Measurements from ENCODE around the gene ADAP1.

ADAP1 gene

DNA sequence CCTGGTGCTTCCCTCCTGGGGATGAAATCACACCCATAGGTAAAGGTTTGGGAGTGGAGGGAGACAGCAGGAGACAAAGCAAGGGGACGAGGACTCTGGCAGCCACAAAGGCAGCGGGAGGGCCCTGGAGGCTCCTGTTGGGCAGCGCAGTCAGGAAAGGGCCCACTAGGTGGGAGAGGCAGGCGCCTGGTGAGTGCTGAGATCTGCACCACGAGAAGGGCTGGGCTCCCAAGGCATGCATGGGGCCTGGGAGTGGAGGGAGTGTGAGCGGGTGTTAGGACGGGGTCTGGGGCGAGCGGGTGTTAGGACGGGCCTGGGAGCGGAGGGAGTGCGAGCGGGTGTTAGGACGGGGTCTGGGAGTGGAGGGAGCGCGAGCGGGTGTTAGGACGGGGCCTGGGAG, 65.1 kb downstream of the ADAP1 start:
- DNase-seq, result no peak

DNA sequence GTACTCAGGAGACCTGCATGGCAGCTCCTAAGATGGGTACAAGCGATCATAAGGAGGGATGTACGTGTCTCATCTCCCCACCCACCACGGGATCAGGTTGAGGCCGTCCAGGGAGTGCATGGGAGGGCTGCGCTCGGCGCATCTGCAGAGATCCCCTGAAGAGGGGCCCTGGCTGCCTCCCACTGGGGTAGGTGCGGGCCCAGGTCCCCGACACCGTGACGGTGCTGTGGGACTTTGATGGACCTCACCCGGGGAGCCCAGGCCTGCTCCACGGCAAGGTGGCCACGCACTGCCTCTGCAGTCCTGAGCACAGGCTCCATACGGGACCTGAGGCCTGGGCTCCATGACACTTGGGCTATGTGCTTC, 65.5 kb downstream of the ADAP1 start:
- DNase-seq, result no peak

DNA sequence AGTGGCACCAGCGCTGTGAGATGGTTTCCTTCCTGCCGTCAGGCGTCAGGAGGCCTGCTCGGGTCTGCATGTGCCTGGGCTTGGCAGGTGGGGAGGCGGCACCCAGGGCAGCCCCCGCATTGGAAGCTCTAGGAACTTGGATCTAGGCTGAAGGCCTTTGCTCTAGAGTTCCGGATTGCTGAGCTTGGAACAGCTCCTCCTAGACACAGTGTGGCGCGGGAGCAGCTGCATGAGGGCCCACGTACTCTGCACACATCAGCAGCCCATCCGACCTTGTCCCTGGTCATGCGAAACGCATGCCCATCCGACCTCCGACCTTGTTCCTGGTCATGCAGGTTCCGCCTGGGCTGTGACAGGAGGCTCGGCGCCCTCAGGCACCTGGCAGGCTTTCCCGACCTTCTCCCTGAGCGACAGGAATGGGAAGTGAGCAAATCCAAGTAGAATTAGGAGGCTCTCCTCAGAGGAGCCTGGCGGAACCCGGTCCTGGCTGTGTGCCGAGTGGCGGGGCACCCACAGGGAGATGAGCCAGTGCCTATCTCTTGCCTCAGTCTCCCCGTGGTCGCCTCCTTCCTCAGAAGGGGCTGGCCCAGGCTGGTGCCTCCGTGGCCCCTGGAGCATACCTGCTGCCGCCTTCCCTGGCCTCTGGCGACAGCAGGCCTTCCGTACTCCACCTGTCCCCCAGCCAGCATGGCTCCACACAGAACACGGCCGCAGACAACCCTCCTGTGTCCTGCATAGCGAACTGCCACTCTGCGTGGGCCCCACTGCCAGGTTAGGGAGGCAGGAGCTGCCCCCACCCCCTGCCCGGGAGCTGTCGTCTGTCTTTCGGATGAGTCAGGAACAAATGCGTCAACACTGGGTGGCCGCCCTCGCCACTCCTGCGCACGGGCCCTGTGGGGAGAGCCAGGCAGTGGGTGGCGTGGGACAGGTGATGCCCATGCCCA, 66.1 kb downstream of the ADAP1 start:
- no peak for DNase-seq

DNA sequence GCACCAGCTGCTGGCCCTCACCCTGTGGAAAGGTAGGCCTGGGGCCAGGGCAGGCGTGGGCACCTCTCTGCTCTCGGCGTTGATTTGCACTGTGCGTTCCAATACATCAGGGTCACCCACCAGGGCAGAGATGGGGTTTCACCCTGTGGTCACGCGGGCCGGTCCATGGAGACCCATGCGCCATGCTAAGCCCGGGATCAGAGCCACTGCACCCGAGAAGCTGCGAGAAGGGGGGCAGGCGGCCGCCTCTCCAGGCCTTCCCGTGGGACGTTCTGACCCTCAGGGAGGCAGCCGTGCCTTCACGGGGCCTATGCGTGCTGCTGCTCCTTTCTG, 67.0 kb downstream of the ADAP1 start:
- no peak for DNase-seq

- no peak for DNase-seq
Measured at GRCh38 chr7:886626-887487, 67.6 kb downstream of the ADAP1 start.

GRCh38 chr7:885893-886625, 68.4 kb downstream of the ADAP1 start:
- no peak for DNase-seq

- DNase-seq, result no peak
Measured at GRCh38 chr7:885261-885892, 69.1 kb downstream of the ADAP1 start.

- no peak for DNase-seq
Measured at GRCh38 chr7:884191-885003, 70.1 kb downstream of the ADAP1 start.

DNA sequence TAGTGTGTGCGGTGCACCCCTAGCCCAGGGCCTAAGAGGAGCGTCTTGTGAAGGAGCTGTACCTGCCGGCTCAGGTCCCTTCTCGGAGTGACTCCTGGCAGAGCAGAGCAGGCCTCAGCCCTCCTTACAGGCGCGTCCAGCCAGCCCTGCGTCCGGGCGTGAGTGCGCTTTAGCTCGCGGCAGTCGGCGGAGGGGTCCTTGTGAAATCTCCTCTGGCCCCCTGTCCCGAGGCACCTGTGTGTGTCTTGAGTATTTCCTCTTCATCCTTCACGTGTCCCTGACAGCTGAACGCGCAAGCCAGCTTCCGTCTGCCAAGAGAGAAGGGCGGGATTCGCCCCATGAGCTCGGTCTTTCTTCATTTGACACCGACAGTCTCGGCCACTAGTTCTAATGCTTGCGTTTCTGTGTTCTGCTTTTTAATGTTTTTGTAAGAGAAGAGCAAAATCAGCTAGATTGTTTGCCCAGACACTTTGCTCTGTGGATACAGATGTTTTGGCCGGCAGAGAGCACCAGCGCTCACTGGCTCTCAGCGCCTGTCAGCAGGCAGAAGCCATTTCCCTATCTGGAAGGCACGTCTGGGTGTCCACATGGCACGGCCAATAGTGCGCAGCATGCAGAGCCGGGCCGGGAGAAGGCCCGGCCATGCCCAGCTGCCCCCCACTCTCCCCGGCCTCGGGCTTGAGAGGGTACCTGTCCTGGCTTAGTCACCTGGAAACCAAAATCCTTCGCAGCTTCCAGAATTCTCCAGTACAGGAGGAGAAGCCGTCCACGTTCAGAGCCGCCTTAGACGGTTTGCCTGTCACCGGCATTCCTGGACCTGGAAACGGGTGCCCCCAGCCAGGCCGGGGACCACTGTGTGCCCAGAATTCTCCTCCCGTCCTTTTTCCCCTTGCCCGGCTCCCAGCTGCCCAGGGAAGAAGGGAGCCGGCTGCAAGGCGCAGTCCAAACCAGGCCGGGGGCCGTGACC, 71.1 kb downstream of the ADAP1 start:
- DNase-seq, result no peak

GRCh38 chr7:882336-883035, 72.0 kb downstream of the ADAP1 start:
- no peak for DNase-seq

DNA sequence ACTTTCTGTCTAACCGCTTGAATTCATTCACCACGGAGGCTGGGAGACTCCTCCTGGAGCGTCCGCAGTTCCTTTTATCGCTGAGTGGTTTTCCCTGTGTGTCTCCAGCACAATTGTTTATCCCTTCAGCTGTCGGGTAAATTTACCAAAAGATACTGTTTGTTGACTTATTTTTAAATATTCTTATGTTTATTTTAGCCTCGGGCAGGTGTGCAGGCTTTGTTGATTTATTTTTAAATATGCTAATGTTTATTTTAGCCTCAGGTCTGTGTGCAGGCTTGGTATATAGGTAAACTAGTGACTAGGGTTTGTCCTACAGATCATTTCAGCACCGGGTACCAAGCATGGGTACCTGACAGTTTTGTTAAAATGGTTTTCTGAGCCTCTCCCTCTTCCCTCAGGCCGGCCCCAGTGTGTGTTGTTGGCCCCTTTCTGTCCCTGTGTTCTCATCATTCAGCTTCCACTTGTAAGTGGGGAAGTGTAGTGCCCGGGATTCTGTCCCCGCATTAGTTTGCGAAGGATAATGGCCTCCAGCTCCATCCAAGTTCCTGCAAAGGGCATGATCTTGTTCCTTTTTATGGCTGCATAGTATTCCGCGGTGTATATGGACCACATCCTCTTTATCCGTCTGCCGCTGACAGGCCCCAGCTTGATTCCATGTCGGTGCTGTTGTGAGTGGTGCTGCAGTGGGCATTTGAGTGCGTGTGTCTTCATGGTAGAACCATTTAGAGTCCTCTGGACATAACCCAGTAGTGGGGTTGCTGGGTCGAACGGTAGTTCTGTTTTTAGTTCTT, 72.8 kb downstream of the ADAP1 start:
- DNase-seq, result no peak

GRCh38 chr7:880450-880849, 74.0 kb downstream of the ADAP1 start:
- DNase-seq, result no peak

DNA sequence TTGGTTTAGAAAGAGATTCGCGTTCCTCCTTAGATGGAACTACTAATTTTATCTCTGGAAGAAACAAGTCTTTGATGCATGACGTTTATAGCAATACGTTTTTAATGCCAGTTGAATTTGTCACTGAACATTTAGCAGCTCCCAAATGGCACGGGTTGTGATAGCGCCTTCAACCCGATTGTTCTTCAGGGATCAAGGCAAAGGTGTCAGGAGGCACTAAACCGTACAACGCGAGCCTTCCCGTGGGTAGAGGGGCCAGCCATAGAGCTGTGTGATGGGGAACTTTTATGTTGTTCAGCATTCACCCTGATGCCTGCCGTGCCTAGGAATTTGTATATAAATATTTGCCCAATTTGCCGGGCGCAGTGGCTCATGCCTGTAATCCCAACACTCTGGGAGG, 74.8 kb downstream of the ADAP1 start:
- DNase-seq, result no peak

GRCh38 chr7:879093-879492, 75.4 kb downstream of the ADAP1 start:
- DNase-seq, result no peak

GRCh38 chr7:877312-878232, 76.9 kb downstream of the ADAP1 start:
- DNase-seq, result no peak

DNA sequence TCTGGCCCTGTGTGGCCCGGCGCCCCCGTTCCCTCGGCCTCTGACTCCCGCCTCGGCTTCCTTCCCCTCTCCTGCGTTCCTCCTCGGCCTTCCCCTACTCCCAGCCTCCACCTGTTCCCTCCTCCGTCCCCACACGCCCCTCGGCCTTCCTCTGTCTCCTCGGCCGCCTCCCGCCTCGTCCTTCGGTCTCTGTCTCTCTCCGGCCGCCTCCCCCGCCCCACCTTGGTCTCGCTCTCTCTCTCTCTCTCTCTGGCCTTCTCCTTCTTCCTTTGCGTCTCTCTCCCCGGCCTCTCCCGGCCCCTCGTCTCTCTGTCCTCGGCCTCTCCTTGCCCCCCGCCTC, 77.5 kb downstream of the ADAP1 start:
- DNase-seq, result no peak

- peak; percentile 92 for DNase-seq
Measured at GRCh38 chr7:876077-876971, 78.2 kb downstream of the ADAP1 start, which contains the start of gene GET4. GET4 (plus strand) TSS chr7:876554; CDS start chr7:876646, 92 bp downstream.

Measured in NCI-H2171 treated with DMSO at 0.1 percent for 48 hours (cell line).